H9 (cell line): ENCODE measurements around the gene CDK5. TPM values are rescaled to one million over a fixed set of nuclear protein-coding genes. Genes with fewer than 3 reads are reported as not detected.

Source experiments
- DNase-seq: peaks from one replicate; pipeline ENCODE4 v3.0.0-alpha.2; 2017
- H2AFZ ChIP-seq: one replicate; pipeline ENCODE4 v1.6.1; 2013; ENCODE audit warnings: mild to moderate bottlenecking, low read length, control low read depth, moderate library complexity
- H2AK5ac ChIP-seq: 2 replicates; pipeline ENCODE4 v1.6.1; 2013; ENCODE audit warnings: low read length, control low read depth, mixed read lengths; ENCODE audit not compliant: insufficient read length
- H2BK120ac ChIP-seq: one replicate; pipeline ENCODE4 v1.6.1; 2013; ENCODE audit warnings: low read depth, mild to moderate bottlenecking, low read length, control low read depth, inconsistent platforms; ENCODE audit not compliant: poor library complexity, severe bottlenecking
- H2BK12ac ChIP-seq: 2 replicates; pipeline ENCODE4 v1.6.1; 2013; ENCODE audit warnings: low read length, control low read depth, mixed read lengths, low read depth; ENCODE audit not compliant: insufficient read length
- H2BK15ac ChIP-seq: 2 replicates; pipeline ENCODE4 v1.6.1; 2013; ENCODE audit warnings: low read depth, low read length, control low read depth
- H2BK20ac ChIP-seq: one replicate; pipeline ENCODE4 v1.6.1; 2013; ENCODE audit warnings: low read depth, mild to moderate bottlenecking, low read length, control low read depth, inconsistent platforms; ENCODE audit not compliant: poor library complexity, severe bottlenecking
- H2BK5ac ChIP-seq: 2 replicates; pipeline ENCODE4 v1.6.1; 2013; ENCODE audit warnings: low read length, control low read depth, mixed read lengths; ENCODE audit not compliant: insufficient read length
- H3K14ac ChIP-seq: 2 replicates; pipeline ENCODE4 v1.6.1; 2013; ENCODE audit warnings: low read length, control low read depth; ENCODE audit not compliant: insufficient read depth
- H3K18ac ChIP-seq: 2 replicates; pipeline ENCODE4 v1.6.1; 2013; ENCODE audit warnings: low read depth, mild to moderate bottlenecking, mixed read lengths, low read length, control low read depth; ENCODE audit not compliant: insufficient read length
- H3K23ac ChIP-seq: 2 replicates; pipeline ENCODE4 v1.6.1; 2013; ENCODE audit warnings: low read length, control low read depth, mixed read lengths, low read depth; ENCODE audit not compliant: insufficient read length
- H3K23me2 ChIP-seq: 2 replicates; pipeline ENCODE4 v1.6.1; 2013; ENCODE audit warnings: low read depth, mild to moderate bottlenecking, mixed read lengths, low read length, control low read depth; ENCODE audit not compliant: insufficient read length, poor library complexity, severe bottlenecking
- H3K27ac ChIP-seq: 2 replicates; pipeline ENCODE4 v1.5.1; 2013; ENCODE audit warnings: low read length, control low read depth, mixed read lengths, low read depth; ENCODE audit not compliant: insufficient read length
- H3K27me3 ChIP-seq: 2 replicates; pipeline ENCODE4 v1.6.1; 2013; ENCODE audit warnings: low read length, control low read depth, inconsistent platforms; ENCODE audit not compliant: insufficient read depth
- H3K4ac ChIP-seq: 2 replicates; pipeline ENCODE4 v1.6.1; 2013; ENCODE audit warnings: low read depth, mild to moderate bottlenecking, control low read depth, inconsistent platforms, low read length, moderate library complexity
- H3K4me1 ChIP-seq: 2 replicates; pipeline ENCODE4 v1.6.1; 2013; ENCODE audit warnings: low read length, control low read depth, inconsistent platforms; ENCODE audit not compliant: insufficient read depth
- H3K4me2 ChIP-seq: 2 replicates; pipeline ENCODE4 v1.6.1; 2013; ENCODE audit warnings: low read length, control low read depth, mixed read lengths; ENCODE audit not compliant: insufficient read length, insufficient read depth
- H3K56ac ChIP-seq: 2 replicates; pipeline ENCODE4 v1.6.1; 2013; ENCODE audit warnings: low read depth, mild to moderate bottlenecking, mixed read lengths, low read length, control low read depth; ENCODE audit not compliant: insufficient read length
- H3K79me1 ChIP-seq: 2 replicates; pipeline ENCODE4 v1.6.1; 2013; ENCODE audit warnings: low read depth, mild to moderate bottlenecking, moderate library complexity, low read length, control low read depth, inconsistent platforms; ENCODE audit not compliant: insufficient read depth, poor library complexity, severe bottlenecking
- H3K79me2 ChIP-seq: 2 replicates; pipeline ENCODE4 v1.6.1; 2013; ENCODE audit warnings: low read length, control low read depth, inconsistent platforms; ENCODE audit not compliant: insufficient read depth
- H3K9ac ChIP-seq: 2 replicates; pipeline ENCODE4 v1.6.1; 2013; ENCODE audit warnings: low read length, control low read depth, mixed read lengths; ENCODE audit not compliant: insufficient read length; ENCODE audit errors: extremely low read depth
- H3K9me3 ChIP-seq: one replicate; pipeline ENCODE4 v1.6.1; 2013; ENCODE audit warnings: low read depth, low read length, inconsistent platforms; ENCODE audit not compliant: control insufficient read depth
- H3T11ph ChIP-seq: one replicate; pipeline ENCODE4 v1.6.1; 2013; ENCODE audit warnings: mild to moderate bottlenecking, low read length, control low read depth, inconsistent platforms
- H4K20me1 ChIP-seq: one replicate; pipeline ENCODE4 v1.6.1; 2013; ENCODE audit not compliant: control insufficient read depth, insufficient read length, insufficient read depth
- H4K5ac ChIP-seq: 2 replicates; pipeline ENCODE4 v1.6.1; 2013; ENCODE audit warnings: low read depth, mild to moderate bottlenecking, mixed read lengths, low read length, control low read depth; ENCODE audit not compliant: insufficient read length
- H4K8ac ChIP-seq: replicated peaks from 2 replicates; pipeline ENCODE4 v1.6.1; 2013; ENCODE audit warnings: low read length, control low read depth, mixed read lengths, low read depth; ENCODE audit not compliant: insufficient read length
- H4K91ac ChIP-seq: 2 replicates; pipeline ENCODE4 v1.6.1; 2013; ENCODE audit warnings: low read depth, mild to moderate bottlenecking, moderate library complexity, mixed read lengths, low read length, control low read depth; ENCODE audit not compliant: insufficient read length
- H3K27ac Mint-ChIP-seq, 3 experiments: 2 replicates in 2 of 3; 3 replicates in 1 of 3; pipeline ENCODE4 v1.8.0; 2020 to 2021; ENCODE audit warnings: mixed read lengths in 3 of 3, mild to moderate bottlenecking in 1 of 3, moderate library complexity in 1 of 3
- H3K27me3 Mint-ChIP-seq: 2 replicates; pipeline ENCODE4 v1.8.0; 2021; ENCODE audit warnings: low read depth, mild to moderate bottlenecking, moderate library complexity, mixed read lengths
- H3K36me3 Mint-ChIP-seq, 3 experiments: 2 replicates in 2 of 3; 3 replicates in 1 of 3; pipeline ENCODE4 v1.8.0; 2020 to 2021; ENCODE audit warnings: low read depth in 3 of 3, mixed read lengths in 3 of 3; ENCODE audit not compliant: insufficient read depth in 1 of 3
- H3K4me1 Mint-ChIP-seq, 2 experiments: 2 replicates each; pipeline ENCODE4 v1.8.0; 2020; ENCODE audit warnings: mixed read lengths in 2 of 2
- H3K4me3 Mint-ChIP-seq, 2 experiments: 2 replicates in 1 of 2; 3 replicates in 1 of 2; pipeline ENCODE4 v1.8.0; 2020 to 2021; ENCODE audit warnings: mild to moderate bottlenecking in 2 of 2, mixed read lengths in 2 of 2, moderate library complexity in 1 of 2
- H3K9me3 Mint-ChIP-seq, 2 experiments: 2 replicates in 1 of 2; 3 replicates in 1 of 2; pipeline ENCODE4 v1.8.0; 2020; ENCODE audit warnings: mild to moderate bottlenecking in 2 of 2, mixed read lengths in 2 of 2, moderate library complexity in 1 of 2
- CTCF ChIP-seq: fragments of 200-600 bp; sonication (generic); conservative IDR thresholded peaks from 3 replicates; pipeline ENCODE4 v1.8.0; 2021; ENCODE audit warnings: antibody characterized with exemption, mild to moderate bottlenecking
- WGBS: extraction: QIAGEN DNeasy Blood & Tissue Kit; methylation state at CpG from one replicate; pipeline ENCODE4 v1.1.7; 2013; ENCODE audit warnings: missing lambda C conversion rate, low lambda C conversion rate, mixed read lengths; ENCODE audit not compliant: insufficient read length; ENCODE audit errors: extremely low coverage; 5-methylcytosine and 5-hydroxymethylcytosine counted together
- total RNA-seq: library from RNA; stranded (reverse); gene quantifications from 2 replicates; pipeline ENCODE4 v1.2.1, GENCODE V29; 2021

CDK5 gene
- total RNA-seq, 1 experiment from 2014 or later = 19.9 TPM

- Histone ChIP-seq H3K18ac (no peak overlapping the region), H3K23me2 (no peaks in the 10 kb centered on the region), H4K20me1 (no peaks in the 10 kb centered on the region), H2BK15ac (no peak overlapping the region), H4K91ac (no peak overlapping the region), H2BK120ac (no peak overlapping the region), H4K8ac (no peak overlapping the region), H2BK5ac (no peak overlapping the region), H2AK5ac (no peak overlapping the region), H2BK12ac (no peak overlapping the region), H4K5ac (no peak overlapping the region), H3K4ac (no peak overlapping the region), H3K9me3 (no peaks in the 10 kb centered on the region), H3K23ac (no peak overlapping the region), H2AFZ (no peak overlapping the region), H2BK20ac (no peak overlapping the region), H3K79me2 (no peaks in the 10 kb centered on the region), H3K56ac (no peak overlapping the region), H3K79me1 (no peaks in the 10 kb centered on the region), H3K27ac (no peak overlapping the region), H3T11ph (no peak overlapping the region), H3K14ac (no peak overlapping the region), H3K27me3 (peaks cover 6% of the 10 kb centered on the region; the same call in 1 of the 2 replicates), H3K9ac (no peak overlapping the region), H3K4me1 (no peaks in the 10 kb centered on the region), H3K4me2 (no peak overlapping the region)
- DNase-seq = no peak
- H3K9me3 Mint-ChIP-seq = no peaks in the 10 kb centered on the region; a peak in 1 of 5 replicates
- no peak overlapping the region; a peak in 1 of 5 replicates for H3K4me3 Mint-ChIP-seq
- no peaks in the 10 kb centered on the region; a peak in 1 of 7 replicates for H3K36me3 Mint-ChIP-seq
- H3K27me3 Mint-ChIP-seq = peaks cover 43% of the 10 kb centered on the region
- no CpG with 5 or more reads among the region's 14 CpGs for WGBS
- no peak for TF ChIP-seq CTCF
- no peak overlapping the region for H3K27ac Mint-ChIP-seq
- no peaks in the 10 kb centered on the region for H3K4me1 Mint-ChIP-seq
Measured at GRCh38 chr7:151046603-151047573, 10.8 kb downstream of the CDK5 start.
